ENCODE data around the gene CELF4.

CELF4 gene

DNA sequence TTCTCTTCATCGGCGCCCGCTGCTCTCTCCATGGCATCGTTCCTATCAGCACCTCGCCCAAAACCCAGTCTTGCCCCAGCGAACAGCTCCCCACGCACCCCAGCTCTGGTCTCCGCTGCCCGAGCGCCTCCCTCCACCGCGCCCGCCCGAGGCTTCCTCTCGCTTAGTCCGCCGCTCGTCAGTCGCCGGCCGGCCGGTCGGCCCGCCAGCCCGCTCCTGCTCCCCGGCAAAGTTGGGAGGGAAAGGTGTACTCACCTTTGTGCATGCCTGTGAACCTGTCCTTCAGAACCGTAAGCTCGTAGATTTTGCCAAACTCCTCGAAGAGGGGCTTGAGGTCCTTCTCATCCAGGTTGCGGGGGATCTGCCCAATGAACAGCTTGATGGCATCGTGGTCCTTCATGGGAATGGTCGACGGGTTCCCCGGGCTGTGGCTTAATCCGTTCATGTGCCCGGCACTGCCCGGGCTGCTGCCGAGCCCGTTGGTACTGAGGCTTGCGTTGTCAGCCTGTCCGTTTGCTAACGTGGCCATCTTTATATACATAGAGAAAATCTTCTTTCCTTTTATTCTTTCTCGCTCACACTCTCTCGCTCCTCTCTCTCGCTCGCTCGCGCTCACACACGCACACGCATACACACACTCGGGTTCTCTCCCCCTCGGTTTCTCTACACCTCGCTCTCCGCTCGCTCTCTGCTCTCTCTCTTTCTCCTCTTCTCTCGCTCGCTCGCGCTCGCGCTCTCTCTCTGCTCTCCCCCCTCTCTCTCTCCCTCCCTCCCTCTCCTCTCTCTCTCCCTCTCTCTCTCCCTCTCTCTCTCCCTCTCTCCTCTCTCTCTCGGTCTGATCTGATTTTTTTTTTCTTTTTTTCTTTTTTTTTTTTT, at the start of gene CELF4:
Gene CELF4 (minus strand): TSS at position 698 of the 876 bp plus-strand sequence.
- no peak within 1 kb of the TSS for H3K9ac ChIP-seq (ENCODE audit: low read length in 2 of 2)
- H3K36me3 ChIP-seq (ENCODE audit: control insufficient read depth in 2 of 2, insufficient read depth in 2 of 2, low read length in 2 of 2): no peaks in the 10 kb centered on the region
- peaks cover 37 to 47% of the 10 kb centered on the region in 2 donors for H3K27me3 ChIP-seq (ENCODE audit: control insufficient read depth in 1 of 2, insufficient read depth in 2 of 2, low read length in 2 of 2)
- no peak within 1 kb of the TSS for H3K27ac ChIP-seq (ENCODE audit: low read length)
- H3K9me3 ChIP-seq (ENCODE audit: control insufficient read depth in 2 of 2, low read length in 2 of 2): no peaks in the 10 kb centered on the region
- peak within 1 kb of the TSS; percentile 67 to 78 for H3K4me3 ChIP-seq (ENCODE audit: low read length in 2 of 2)
- H3K4me1 ChIP-seq (ENCODE audit: control insufficient read depth, insufficient read depth, low read length): peaks cover 14% of the 10 kb centered on the region

DNA sequence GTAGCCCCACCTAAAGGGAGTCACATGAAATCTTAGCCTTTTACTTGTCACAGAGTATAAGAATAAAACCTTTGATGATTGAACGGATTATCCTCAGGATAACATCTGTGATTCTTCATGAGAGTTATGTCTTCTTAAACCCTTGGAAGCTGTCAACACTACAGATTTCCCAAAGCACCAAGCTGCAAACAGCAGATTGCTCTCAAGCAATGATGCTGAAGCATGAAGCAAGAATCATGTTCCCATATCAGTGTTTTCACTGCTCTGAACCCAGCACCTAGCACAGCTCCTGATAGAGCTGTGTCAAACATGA, 47.6 kb upstream of the CELF4 start:
- Histone ChIP-seq H3K36me3 (ENCODE audit: control insufficient read depth in 2 of 2, insufficient read depth in 2 of 2, low read length in 2 of 2) (no peaks in the 10 kb centered on the region), H3K9me3 (ENCODE audit: control insufficient read depth in 2 of 2, low read length in 2 of 2) (peaks cover 0 to 4% of the 10 kb centered on the region in 2 donors), H3K9ac (ENCODE audit: low read length in 2 of 2) (no peak overlapping the region), H3K27ac (ENCODE audit: low read length) (no peak overlapping the region), H3K4me3 (ENCODE audit: low read length in 2 of 2) (no peak overlapping the region), H3K4me1 (ENCODE audit: control insufficient read depth, insufficient read depth, low read length) (no peaks in the 10 kb centered on the region), H3K27me3 (ENCODE audit: control insufficient read depth in 1 of 2, insufficient read depth in 2 of 2, low read length in 2 of 2) (peaks cover 0 to 5% of the 10 kb centered on the region in 2 donors)

DNA sequence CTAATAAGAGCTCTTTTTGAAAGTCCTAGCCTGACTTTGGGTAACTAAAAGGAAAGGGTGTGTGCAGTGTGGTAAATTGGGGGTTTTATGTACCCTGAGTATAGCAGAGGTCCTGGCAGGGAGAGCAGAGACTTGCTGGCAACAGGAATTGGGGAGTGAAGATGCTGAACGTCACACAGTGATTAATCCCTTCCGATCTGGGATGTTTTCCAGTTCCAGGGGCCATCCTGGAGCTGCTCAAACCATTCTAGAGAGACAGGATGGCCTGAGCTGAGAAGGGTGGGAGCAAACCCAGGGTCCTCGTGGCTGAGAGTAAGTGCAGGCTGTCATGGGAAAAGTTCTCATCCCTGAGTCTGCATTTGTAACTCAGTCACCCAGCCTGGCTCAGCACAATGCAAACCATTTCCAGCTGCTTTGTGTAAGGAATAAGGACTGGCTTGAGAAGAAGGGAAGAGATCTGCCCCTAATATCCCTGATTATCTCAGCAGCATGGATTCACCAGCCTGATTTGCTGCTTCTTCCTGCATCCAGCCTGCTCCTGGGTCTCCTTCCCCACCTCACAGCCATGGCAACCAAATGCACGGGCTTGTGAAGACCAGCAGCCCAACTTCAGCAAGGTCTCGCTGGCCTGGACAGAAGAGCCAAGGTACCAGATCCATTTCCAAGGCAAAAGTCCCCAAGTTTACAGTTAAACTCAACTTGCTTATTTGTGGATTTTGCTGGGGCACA, 47.1 kb upstream of the CELF4 start:
- Histone ChIP-seq H3K9me3 (ENCODE audit: control insufficient read depth in 2 of 2, low read length in 2 of 2) (peaks cover 0 to 4% of the 10 kb centered on the region in 2 donors), H3K4me3 (ENCODE audit: low read length in 2 of 2) (no peak overlapping the region), H3K9ac (ENCODE audit: low read length in 2 of 2) (no peak overlapping the region), H3K4me1 (ENCODE audit: control insufficient read depth, insufficient read depth, low read length) (no peaks in the 10 kb centered on the region), H3K36me3 (ENCODE audit: control insufficient read depth in 2 of 2, insufficient read depth in 2 of 2, low read length in 2 of 2) (no peaks in the 10 kb centered on the region), H3K27me3 (ENCODE audit: control insufficient read depth in 1 of 2, insufficient read depth in 2 of 2, low read length in 2 of 2) (peaks cover 0 to 5% of the 10 kb centered on the region in 2 donors), H3K27ac (ENCODE audit: low read length) (no peak overlapping the region)

DNA sequence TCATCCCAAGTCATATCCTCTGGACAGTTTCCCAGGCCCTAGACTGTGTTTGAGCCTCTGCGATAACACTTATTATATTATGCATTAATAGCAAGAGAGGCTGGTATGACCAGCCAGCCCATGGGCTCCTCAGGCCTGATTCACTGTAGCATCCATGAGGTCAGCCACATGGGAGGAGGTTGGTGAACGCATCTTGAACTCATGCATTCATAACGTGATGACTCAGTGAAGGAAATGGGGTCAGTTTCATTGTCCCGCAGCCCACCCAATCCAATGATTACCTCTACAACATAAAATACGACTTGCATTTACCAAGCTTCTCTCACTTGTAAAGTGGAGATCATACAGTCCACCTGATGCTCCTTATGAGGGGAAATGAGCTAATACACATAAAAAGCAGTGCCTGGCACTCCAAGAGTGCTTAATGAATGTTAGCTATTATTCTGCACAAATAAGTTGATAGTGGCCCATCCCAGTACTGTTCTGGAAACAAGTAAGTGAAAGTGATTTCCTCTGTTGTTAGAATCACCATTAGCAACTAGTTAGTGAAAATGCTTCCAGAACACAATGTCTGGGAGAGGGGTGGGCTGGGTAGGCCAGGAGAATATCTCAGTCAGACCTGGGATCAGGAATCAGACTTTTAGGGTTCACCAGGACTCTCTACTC, 46.1 kb upstream of the CELF4 start:
- no peak overlapping the region for H3K9ac ChIP-seq (ENCODE audit: low read length in 2 of 2)
- no peak overlapping the region for H3K27ac ChIP-seq (ENCODE audit: low read length)
- no peaks in the 10 kb centered on the region for H3K36me3 ChIP-seq (ENCODE audit: control insufficient read depth in 2 of 2, insufficient read depth in 2 of 2, low read length in 2 of 2)
- H3K9me3 ChIP-seq (ENCODE audit: control insufficient read depth in 2 of 2, low read length in 2 of 2): no peaks in the 10 kb centered on the region
- no peaks in the 10 kb centered on the region for H3K4me1 ChIP-seq (ENCODE audit: control insufficient read depth, insufficient read depth, low read length)
- H3K27me3 ChIP-seq (ENCODE audit: control insufficient read depth in 1 of 2, insufficient read depth in 2 of 2, low read length in 2 of 2): peaks cover 0 to 5% of the 10 kb centered on the region in 2 donors
- no peak overlapping the region for H3K4me3 ChIP-seq (ENCODE audit: low read length in 2 of 2)

DNA sequence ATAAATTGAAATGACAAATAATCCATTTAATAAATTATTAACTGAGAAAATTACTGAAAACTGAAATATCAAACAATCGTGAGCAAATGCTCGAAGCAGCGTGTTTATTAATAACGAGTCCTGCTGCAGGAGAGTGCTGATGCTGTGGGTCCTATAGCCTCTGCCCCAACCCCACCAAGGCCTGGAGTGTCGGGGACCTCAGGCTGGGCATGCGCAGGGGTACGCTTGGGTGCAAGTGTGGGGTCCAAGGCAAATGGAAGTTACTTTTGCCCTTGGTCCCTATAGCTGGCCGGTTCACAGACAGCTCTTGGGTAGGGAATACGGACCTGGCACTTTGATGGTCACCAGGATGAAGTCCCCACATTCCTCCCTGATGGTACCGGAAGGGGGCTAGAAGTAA, 43.3 kb upstream of the CELF4 start:
- no peaks in the 10 kb centered on the region for H3K4me1 ChIP-seq (ENCODE audit: control insufficient read depth, insufficient read depth, low read length)
- no peaks in the 10 kb centered on the region for H3K9me3 ChIP-seq (ENCODE audit: control insufficient read depth in 2 of 2, low read length in 2 of 2)
- no peak overlapping the region for H3K9ac ChIP-seq (ENCODE audit: low read length in 2 of 2)
- H3K4me3 ChIP-seq (ENCODE audit: low read length in 2 of 2): no peak overlapping the region
- no peak overlapping the region for H3K27ac ChIP-seq (ENCODE audit: low read length)
- no peaks in the 10 kb centered on the region for H3K36me3 ChIP-seq (ENCODE audit: control insufficient read depth in 2 of 2, insufficient read depth in 2 of 2, low read length in 2 of 2)
- H3K27me3 ChIP-seq (ENCODE audit: control insufficient read depth in 1 of 2, insufficient read depth in 2 of 2, low read length in 2 of 2): peaks cover 0 to 4% of the 10 kb centered on the region in 2 donors

DNA sequence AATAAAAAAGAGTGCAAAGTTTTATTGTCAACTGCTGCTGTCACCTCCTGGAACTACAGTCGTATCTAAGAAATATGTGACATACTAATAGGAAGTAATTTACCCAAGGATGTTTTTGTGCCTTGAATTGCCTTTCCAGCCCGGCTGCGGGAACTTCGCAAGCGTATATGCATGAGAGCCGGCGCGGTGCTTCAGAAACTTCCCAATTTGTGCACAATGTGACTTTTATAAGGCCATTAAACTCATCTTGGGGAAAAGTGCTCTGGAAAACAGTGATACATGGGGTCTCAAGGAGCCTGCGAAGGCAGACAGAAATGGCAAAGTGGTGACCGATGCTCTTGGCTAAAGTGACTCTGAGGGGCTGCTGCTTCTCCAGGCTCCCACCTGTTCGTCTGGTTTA, 41.7 kb upstream of the CELF4 start:
- H3K9me3 ChIP-seq (ENCODE audit: control insufficient read depth in 2 of 2, low read length in 2 of 2): peaks cover 0 to 2% of the 10 kb centered on the region in 2 donors
- no peaks in the 10 kb centered on the region for H3K36me3 ChIP-seq (ENCODE audit: control insufficient read depth in 2 of 2, insufficient read depth in 2 of 2, low read length in 2 of 2)
- no peak overlapping the region for H3K4me3 ChIP-seq (ENCODE audit: low read length in 2 of 2)
- H3K27ac ChIP-seq (ENCODE audit: low read length): no peak overlapping the region
- H3K27me3 ChIP-seq (ENCODE audit: control insufficient read depth in 1 of 2, insufficient read depth in 2 of 2, low read length in 2 of 2): peaks cover 0 to 4% of the 10 kb centered on the region in 2 donors
- H3K4me1 ChIP-seq (ENCODE audit: control insufficient read depth, insufficient read depth, low read length): no peaks in the 10 kb centered on the region
- H3K9ac ChIP-seq (ENCODE audit: low read length in 2 of 2): no peak overlapping the region

DNA sequence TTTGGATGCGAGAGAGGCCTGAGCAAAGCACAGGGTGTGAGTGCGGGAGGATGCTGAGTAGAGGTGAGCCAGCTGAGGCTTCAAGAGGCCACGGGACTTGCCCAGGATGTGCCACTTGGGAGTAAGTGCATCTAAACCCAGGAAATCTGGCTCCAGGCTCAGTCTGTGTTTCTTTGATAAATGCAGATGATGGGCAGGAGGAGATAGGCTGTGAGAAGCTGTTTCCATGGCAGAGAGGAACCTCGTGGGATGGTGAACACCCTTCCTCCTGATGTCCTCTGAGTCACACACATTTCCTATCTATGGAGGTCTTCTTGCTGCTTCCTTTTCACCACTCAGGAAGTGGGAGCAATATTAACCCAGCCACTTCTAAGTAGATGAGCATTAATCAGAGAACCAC, 38.4 kb upstream of the CELF4 start:
- H3K9me3 ChIP-seq (ENCODE audit: control insufficient read depth in 2 of 2, low read length in 2 of 2): peaks cover 0 to 2% of the 10 kb centered on the region in 2 donors
- H3K36me3 ChIP-seq (ENCODE audit: control insufficient read depth in 2 of 2, insufficient read depth in 2 of 2, low read length in 2 of 2): no peaks in the 10 kb centered on the region
- H3K4me1 ChIP-seq (ENCODE audit: control insufficient read depth, insufficient read depth, low read length): no peaks in the 10 kb centered on the region
- H3K27me3 ChIP-seq (ENCODE audit: control insufficient read depth in 1 of 2, insufficient read depth in 2 of 2, low read length in 2 of 2): no peaks in the 10 kb centered on the region
- no peak overlapping the region for H3K9ac ChIP-seq (ENCODE audit: low read length in 2 of 2)
- H3K4me3 ChIP-seq (ENCODE audit: low read length in 2 of 2): no peak overlapping the region
- H3K27ac ChIP-seq (ENCODE audit: low read length): no peak overlapping the region

DNA sequence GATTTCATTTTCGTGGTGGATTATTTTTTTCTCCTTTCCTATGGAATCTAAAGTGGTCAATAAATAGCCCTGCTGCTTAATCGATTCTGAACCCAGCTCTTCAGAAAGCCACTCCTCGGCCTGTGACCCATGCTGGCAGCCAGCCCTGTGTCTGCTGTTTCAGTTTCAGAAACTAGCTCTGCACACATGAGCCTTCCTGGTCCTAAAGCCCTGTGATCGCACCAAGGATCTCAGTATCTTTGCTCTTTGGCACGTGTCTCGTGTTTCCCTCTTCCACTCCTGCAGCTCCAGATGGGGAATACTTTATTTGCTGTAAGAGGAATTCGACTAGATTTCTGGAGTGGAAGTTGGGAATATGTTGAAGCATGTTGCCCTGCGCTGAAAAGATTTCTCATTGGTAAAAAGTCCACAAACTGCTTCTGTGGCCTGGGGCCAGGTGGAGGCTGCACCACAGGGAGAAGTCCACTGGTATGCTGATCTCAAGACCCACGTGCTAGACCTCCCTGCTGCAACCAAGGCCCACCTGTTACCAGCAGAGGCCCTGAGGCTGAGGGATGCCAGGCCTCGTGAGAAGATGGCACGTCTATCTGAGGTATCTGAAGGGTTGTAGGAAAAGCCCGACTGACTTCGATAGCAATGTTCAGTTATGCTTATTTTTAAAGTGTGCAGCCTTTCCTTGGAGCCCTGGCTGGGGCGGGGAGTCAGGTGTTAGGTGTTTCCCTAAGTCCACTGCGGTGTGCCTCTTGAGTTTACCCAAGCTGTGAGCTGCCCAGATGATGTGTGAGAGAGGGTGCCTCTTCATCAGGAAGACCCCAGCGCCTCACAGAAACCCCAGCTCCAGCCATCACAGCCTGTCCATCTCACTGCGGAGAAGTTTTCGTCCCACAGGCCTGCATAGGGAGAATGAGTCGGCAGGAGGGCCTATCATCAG, 33.6 kb upstream of the CELF4 start:
- peaks cover 0 to 2% of the 10 kb centered on the region in 2 donors for H3K9me3 ChIP-seq (ENCODE audit: control insufficient read depth in 2 of 2, low read length in 2 of 2)

DNA sequence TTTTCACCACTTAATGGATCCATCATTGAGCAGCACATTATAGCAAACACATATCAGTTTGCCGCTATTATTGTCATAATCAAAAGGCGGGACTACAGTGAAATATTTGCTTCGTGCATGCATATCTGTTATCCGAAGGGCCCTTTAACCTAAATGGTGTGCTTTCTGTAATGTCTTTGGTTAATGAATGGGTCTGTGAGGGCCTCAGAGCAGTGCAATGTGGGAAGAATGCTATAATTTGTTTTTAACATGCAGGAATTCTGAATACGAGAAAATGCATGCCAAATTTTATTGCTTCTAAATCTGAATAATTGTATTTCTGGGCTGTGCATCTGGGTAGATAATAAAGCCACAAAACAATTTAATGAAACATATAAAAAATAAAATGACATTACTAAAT, 32.8 kb upstream of the CELF4 start:
- Histone ChIP-seq H3K27me3 (ENCODE audit: control insufficient read depth in 1 of 2, insufficient read depth in 2 of 2, low read length in 2 of 2) (no peaks in the 10 kb centered on the region), H3K27ac (ENCODE audit: low read length) (no peak overlapping the region), H3K9ac (ENCODE audit: low read length in 2 of 2) (no peak overlapping the region), H3K36me3 (ENCODE audit: control insufficient read depth in 2 of 2, insufficient read depth in 2 of 2, low read length in 2 of 2) (no peaks in the 10 kb centered on the region), H3K4me1 (ENCODE audit: control insufficient read depth, insufficient read depth, low read length) (no peaks in the 10 kb centered on the region), H3K4me3 (ENCODE audit: low read length in 2 of 2) (no peak overlapping the region), H3K9me3 (ENCODE audit: control insufficient read depth in 2 of 2, low read length in 2 of 2) (peaks cover 0 to under 1% of the 10 kb centered on the region in 2 donors)

More for the DNA sequence above, 33.6 kb upstream of the CELF4 start:
- Histone ChIP-seq H3K4me1 (ENCODE audit: control insufficient read depth, insufficient read depth, low read length) (no peaks in the 10 kb centered on the region), H3K27ac (ENCODE audit: low read length) (no peak overlapping the region), H3K36me3 (ENCODE audit: control insufficient read depth in 2 of 2, insufficient read depth in 2 of 2, low read length in 2 of 2) (no peaks in the 10 kb centered on the region), H3K27me3 (ENCODE audit: control insufficient read depth in 1 of 2, insufficient read depth in 2 of 2, low read length in 2 of 2) (no peaks in the 10 kb centered on the region), H3K9ac (ENCODE audit: low read length in 2 of 2) (no peak overlapping the region), H3K4me3 (ENCODE audit: low read length in 2 of 2) (no peak overlapping the region)

DNA sequence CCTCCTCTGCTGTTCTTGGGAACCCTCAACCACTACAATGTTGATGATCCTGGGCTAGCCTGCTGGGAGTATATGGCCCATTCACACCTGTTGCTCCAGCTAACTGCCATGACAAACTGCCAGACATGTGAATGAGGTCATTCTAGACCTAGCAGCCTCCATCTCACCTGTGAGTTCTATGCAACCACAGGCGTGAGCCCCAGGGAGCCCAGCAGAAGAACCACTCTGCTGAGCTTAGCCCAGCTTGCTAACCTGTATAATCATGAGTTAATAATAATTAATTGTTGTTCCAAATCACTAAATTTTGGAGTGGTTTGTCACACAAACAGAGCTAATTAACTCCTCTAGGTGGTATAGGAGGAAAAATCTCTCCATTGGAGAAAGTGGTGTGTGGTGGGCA, 24.7 kb upstream of the CELF4 start:
- no peak overlapping the region for H3K9ac ChIP-seq (ENCODE audit: low read length in 2 of 2)
- peaks cover 0 to 2% of the 10 kb centered on the region in 2 donors for H3K9me3 ChIP-seq (ENCODE audit: control insufficient read depth in 2 of 2, low read length in 2 of 2)
- no peaks in the 10 kb centered on the region for H3K4me1 ChIP-seq (ENCODE audit: control insufficient read depth, insufficient read depth, low read length)
- H3K27ac ChIP-seq (ENCODE audit: low read length): no peak overlapping the region
- no peak overlapping the region for H3K4me3 ChIP-seq (ENCODE audit: low read length in 2 of 2)
- no peaks in the 10 kb centered on the region for H3K27me3 ChIP-seq (ENCODE audit: control insufficient read depth in 1 of 2, insufficient read depth in 2 of 2, low read length in 2 of 2)
- no peaks in the 10 kb centered on the region for H3K36me3 ChIP-seq (ENCODE audit: control insufficient read depth in 2 of 2, insufficient read depth in 2 of 2, low read length in 2 of 2)

Measured in stomach smooth muscle (tissue), 2 donors.